ENCODE measurements around the gene SFMBT1. TPM values are rescaled to one million over a fixed set of nuclear protein-coding genes. Genes with fewer than 3 reads are reported as not detected.

Gene SFMBT1
- total and polyA plus RNA-seq, 2 experiments from 2014 or later, result 5.3 to 24.0 TPM

DNA sequence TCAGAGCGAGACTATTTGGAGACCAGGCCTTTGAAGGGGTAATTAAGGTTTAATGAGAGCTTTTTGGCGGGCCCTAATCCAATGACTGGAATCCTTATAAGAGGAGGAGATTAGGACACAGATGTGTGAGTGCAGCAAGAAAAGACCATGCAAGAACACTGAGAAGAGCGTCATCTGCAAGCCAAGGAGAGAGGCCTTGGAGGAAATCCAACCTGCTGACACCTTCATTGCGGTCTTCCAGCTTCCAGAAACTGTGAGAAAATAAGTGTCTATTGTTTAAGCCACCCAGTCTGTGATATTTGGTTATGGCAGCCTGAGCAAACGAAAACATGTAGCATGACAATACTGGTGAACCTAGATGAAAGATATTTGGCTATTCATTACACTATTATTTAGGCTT is 188.0 kb downstream of the SFMBT1 start:
- ATAC-seq (no peak), DNase-seq (ENCODE audit: low spot score) (no peak)
- no peak overlapping the region for H3K4me3 Mint-ChIP-seq
- Histone ChIP-seq H3K27ac (ENCODE audit: low read depth) (no peak overlapping the region), H4K20me1 (replicated peaks; ENCODE audit: insufficient read depth) (peaks cover 7% of the 10 kb centered on the region; the same call in 1 of the 2 replicates), H3K4me2 (no peak overlapping the region), H3K27me3 (ENCODE audit: insufficient read depth) (no peaks in the 10 kb centered on the region), H3F3A (replicated peaks; ENCODE audit: low read depth) (no peaks in the 10 kb centered on the region), H3K4me1 (ENCODE audit: insufficient read depth) (no peaks in the 10 kb centered on the region), H3K9me2 (ENCODE audit: insufficient read depth) (no peaks in the 10 kb centered on the region), H3K4me3 (no peak overlapping the region), H3K36me3 (ENCODE audit: insufficient read depth) (no peaks in the 10 kb centered on the region), H3K79me2 (replicated peaks; ENCODE audit: insufficient read depth) (no peaks in the 10 kb centered on the region), H2AFZ (no peak overlapping the region)
- H3K36me3 Mint-ChIP-seq (ENCODE audit: low read depth), result peaks cover 3% of the 10 kb centered on the region; the same call in 2 of the 3 replicates
- H3K9me3 Mint-ChIP-seq, result no peaks in the 10 kb centered on the region
- no peaks in the 10 kb centered on the region; the same call in 2 of the 3 replicates for H3K4me1 Mint-ChIP-seq
- H3K27ac Mint-ChIP-seq, result no peak overlapping the region
- H3K27me3 Mint-ChIP-seq (ENCODE audit: insufficient read depth, low read depth, poor library complexity), result no peaks in the 10 kb centered on the region
- TF ChIP-seq EZH2 (IDR thresholded peaks at IDR 0.05; ENCODE audit: low read depth, unreplicated experiment) (no peak), NANOG (IDR thresholded peaks at IDR 0.05; ENCODE audit: borderline replicate concordance) (no peak), POLR2AphosphoS5 (IDR thresholded peaks at IDR 0.05; ENCODE audit: low read depth) (no peak), EZH2phosphoT487 (IDR thresholded peaks at IDR 0.05; ENCODE audit: unreplicated experiment) (no peak), STAT1 (IDR thresholded peaks at IDR 0.05; ENCODE audit: unreplicated experiment) (no peak), ZNF114 (CRISPR knock-in tag; IDR thresholded peaks at IDR 0.05) (no peak), JUNB (IDR thresholded peaks at IDR 0.05; ENCODE audit: unreplicated experiment) (no peak), ZNF331 (CRISPR knock-in tag; IDR thresholded peaks at IDR 0.05; ENCODE audit: low read depth) (no peak), CREB1 (CRISPR knock-in tag; IDR thresholded peaks at IDR 0.05; ENCODE audit: low read depth) (no peak)
- TF ChIP-seq, protein P1, sequence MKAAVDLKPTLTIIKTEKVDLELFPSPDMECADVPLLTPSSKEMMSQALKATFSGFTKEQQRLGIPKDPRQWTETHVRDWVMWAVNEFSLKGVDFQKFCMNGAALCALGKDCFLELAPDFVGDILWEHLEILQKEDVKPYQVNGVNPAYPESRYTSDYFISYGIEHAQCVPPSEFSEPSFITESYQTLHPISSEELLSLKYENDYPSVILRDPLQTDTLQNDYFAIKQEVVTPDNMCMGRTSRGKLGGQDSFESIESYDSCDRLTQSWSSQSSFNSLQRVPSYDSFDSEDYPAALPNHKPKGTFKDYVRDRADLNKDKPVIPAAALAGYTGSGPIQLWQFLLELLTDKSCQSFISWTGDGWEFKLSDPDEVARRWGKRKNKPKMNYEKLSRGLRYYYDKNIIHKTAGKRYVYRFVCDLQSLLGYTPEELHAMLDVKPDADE (IDR thresholded peaks at IDR 0.05), result no peak
- TF ChIP-seq, protein P2, sequence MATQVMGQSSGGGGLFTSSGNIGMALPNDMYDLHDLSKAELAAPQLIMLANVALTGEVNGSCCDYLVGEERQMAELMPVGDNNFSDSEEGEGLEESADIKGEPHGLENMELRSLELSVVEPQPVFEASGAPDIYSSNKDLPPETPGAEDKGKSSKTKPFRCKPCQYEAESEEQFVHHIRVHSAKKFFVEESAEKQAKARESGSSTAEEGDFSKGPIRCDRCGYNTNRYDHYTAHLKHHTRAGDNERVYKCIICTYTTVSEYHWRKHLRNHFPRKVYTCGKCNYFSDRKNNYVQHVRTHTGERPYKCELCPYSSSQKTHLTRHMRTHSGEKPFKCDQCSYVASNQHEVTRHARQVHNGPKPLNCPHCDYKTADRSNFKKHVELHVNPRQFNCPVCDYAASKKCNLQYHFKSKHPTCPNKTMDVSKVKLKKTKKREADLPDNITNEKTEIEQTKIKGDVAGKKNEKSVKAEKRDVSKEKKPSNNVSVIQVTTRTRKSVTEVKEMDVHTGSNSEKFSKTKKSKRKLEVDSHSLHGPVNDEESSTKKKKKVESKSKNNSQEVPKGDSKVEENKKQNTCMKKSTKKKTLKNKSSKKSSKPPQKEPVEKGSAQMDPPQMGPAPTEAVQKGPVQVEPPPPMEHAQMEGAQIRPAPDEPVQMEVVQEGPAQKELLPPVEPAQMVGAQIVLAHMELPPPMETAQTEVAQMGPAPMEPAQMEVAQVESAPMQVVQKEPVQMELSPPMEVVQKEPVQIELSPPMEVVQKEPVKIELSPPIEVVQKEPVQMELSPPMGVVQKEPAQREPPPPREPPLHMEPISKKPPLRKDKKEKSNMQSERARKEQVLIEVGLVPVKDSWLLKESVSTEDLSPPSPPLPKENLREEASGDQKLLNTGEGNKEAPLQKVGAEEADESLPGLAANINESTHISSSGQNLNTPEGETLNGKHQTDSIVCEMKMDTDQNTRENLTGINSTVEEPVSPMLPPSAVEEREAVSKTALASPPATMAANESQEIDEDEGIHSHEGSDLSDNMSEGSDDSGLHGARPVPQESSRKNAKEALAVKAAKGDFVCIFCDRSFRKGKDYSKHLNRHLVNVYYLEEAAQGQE (IDR thresholded peaks at IDR 0.05; ENCODE audit: unreplicated experiment), result no peak
- TF ChIP-seq, protein P3, sequence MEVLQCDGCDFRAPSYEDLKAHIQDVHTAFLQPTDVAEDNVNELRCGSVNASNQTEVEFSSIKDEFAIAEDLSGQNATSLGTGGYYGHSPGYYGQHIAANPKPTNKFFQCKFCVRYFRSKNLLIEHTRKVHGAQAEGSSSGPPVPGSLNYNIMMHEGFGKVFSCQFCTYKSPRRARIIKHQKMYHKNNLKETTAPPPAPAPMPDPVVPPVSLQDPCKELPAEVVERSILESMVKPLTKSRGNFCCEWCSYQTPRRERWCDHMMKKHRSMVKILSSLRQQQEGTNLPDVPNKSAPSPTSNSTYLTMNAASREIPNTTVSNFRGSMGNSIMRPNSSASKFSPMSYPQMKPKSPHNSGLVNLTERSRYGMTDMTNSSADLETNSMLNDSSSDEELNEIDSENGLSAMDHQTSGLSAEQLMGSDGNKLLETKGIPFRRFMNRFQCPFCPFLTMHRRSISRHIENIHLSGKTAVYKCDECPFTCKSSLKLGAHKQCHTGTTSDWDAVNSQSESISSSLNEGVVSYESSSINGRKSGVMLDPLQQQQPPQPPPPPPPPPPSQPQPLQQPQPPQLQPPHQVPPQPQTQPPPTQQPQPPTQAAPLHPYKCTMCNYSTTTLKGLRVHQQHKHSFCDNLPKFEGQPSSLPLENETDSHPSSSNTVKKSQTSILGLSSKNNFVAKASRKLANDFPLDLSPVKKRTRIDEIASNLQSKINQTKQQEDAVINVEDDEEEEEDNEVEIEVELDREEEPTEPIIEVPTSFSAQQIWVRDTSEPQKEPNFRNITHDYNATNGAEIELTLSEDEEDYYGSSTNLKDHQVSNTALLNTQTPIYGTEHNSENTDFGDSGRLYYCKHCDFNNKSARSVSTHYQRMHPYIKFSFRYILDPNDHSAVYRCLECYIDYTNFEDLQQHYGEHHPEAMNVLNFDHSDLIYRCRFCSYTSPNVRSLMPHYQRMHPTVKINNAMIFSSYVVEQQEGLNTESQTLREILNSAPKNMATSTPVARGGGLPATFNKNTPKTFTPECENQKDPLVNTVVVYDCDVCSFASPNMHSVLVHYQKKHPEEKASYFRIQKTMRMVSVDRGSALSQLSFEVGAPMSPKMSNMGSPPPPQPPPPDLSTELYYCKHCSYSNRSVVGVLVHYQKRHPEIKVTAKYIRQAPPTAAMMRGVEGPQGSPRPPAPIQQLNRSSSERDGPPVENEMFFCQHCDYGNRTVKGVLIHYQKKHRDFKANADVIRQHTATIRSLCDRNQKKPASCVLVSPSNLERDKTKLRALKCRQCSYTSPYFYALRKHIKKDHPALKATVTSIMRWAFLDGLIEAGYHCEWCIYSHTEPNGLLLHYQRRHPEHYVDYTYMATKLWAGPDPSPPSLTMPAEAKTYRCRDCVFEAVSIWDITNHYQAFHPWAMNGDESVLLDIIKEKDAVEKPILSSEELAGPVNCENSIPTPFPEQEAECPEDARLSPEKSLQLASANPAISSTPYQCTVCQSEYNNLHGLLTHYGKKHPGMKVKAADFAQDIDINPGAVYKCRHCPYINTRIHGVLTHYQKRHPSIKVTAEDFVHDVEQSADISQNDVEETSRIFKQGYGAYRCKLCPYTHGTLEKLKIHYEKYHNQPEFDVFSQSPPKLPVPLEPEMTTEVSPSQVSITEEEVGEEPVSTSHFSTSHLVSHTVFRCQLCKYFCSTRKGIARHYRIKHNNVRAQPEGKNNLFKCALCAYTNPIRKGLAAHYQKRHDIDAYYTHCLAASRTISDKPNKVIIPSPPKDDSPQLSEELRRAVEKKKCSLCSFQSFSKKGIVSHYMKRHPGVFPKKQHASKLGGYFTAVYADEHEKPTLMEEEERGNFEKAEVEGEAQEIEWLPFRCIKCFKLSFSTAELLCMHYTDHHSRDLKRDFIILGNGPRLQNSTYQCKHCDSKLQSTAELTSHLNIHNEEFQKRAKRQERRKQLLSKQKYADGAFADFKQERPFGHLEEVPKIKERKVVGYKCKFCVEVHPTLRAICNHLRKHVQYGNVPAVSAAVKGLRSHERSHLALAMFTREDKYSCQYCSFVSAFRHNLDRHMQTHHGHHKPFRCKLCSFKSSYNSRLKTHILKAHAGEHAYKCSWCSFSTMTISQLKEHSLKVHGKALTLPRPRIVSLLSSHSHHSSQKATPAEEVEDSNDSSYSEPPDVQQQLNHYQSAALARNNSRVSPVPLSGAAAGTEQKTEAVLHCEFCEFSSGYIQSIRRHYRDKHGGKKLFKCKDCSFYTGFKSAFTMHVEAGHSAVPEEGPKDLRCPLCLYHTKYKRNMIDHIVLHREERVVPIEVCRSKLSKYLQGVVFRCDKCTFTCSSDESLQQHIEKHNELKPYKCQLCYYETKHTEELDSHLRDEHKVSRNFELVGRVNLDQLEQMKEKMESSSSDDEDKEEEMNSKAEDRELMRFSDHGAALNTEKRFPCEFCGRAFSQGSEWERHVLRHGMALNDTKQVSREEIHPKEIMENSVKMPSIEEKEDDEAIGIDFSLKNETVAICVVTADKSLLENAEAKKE (CRISPR knock-in tag; IDR thresholded peaks at IDR 0.05), result no peak
- TF ChIP-seq, protein P4, sequence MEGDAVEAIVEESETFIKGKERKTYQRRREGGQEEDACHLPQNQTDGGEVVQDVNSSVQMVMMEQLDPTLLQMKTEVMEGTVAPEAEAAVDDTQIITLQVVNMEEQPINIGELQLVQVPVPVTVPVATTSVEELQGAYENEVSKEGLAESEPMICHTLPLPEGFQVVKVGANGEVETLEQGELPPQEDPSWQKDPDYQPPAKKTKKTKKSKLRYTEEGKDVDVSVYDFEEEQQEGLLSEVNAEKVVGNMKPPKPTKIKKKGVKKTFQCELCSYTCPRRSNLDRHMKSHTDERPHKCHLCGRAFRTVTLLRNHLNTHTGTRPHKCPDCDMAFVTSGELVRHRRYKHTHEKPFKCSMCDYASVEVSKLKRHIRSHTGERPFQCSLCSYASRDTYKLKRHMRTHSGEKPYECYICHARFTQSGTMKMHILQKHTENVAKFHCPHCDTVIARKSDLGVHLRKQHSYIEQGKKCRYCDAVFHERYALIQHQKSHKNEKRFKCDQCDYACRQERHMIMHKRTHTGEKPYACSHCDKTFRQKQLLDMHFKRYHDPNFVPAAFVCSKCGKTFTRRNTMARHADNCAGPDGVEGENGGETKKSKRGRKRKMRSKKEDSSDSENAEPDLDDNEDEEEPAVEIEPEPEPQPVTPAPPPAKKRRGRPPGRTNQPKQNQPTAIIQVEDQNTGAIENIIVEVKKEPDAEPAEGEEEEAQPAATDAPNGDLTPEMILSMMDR (conservative IDR thresholded peaks at IDR 0.05; ENCODE audit: low read depth in 2 of 2), result no peak

Data from GM23338 (cell line).